Prostate gland (tissue), 2 donors: Measurements from ENCODE around the gene SMIM8. TPM values are rescaled to one million over a fixed set of nuclear protein-coding genes. Genes with fewer than 3 reads are reported as not detected.
"Not testable (repeated sequence)": the region's sequence is repeated elsewhere in the genome, so short reads cannot be mapped to it uniquely, and the experiment has no call there.

Experiments used
- DNase-seq: peaks from one replicate; pipeline ENCODE4 v3.0.0-alpha.2; 2019; ENCODE audit warnings: low spot score
- H3K27ac ChIP-seq, 2 donors: fragments of 200-600 bp; sonication (generic); 2 replicates each; pipeline ENCODE4 v1.5.1; 2017 to 2019
- H3K27me3 ChIP-seq: fragments of 200-600 bp; sonication (generic); replicated peaks from 2 replicates; pipeline ENCODE4 v1.5.1; 2019; ENCODE audit not compliant: insufficient read depth
- H3K36me3 ChIP-seq, 2 donors: fragments of 200-600 bp; sonication (generic); 1 replicate in 1 of 2; 2 replicates in 1 of 2; pipeline versions ENCODE4 v1.5.1 to v1.8.1; 2017 to 2019
- H3K4me1 ChIP-seq: fragments of 200-600 bp; sonication (generic); replicated peaks from 2 replicates; pipeline ENCODE4 v1.5.1; 2019
- H3K4me3 ChIP-seq, 2 donors: fragments of 200-600 bp; sonication (generic); 2 replicates each; pipeline ENCODE4 v1.5.1; 2017 to 2019
- H3K9me3 ChIP-seq: fragments of 200-600 bp; sonication (generic); 2 replicates; pipeline ENCODE4 v1.5.1; 2017
- POLR2A ChIP-seq: fragments of 450-650 bp; IDR thresholded peaks from one replicate; pipeline ENCODE4 v1.6.1; 2016; ENCODE audit warnings: antibody characterized with exemption, mild to moderate bottlenecking
- POLR2AphosphoS5 ChIP-seq: sonication (generic); formaldehyde crosslinking; IDR thresholded peaks from one replicate; pipeline ENCODE4 v1.6.1; 2017; ENCODE audit warnings: antibody characterized with exemption
- WGBS: methylation state at CpG from one replicate; pipeline ENCODE4 v1.1.5; 2018; 5-methylcytosine and 5-hydroxymethylcytosine counted together
- intact Hi-C: fragments of 100-400 bp; cut with DNase I; formaldehyde crosslinking; loops from one replicate; pipeline ENCODE4 v1.14.2; 2022
- total RNA-seq, 2 donors: library from RNA; depleted of rRNA; stranded (reverse); fragments of >200 nt; gene quantifications; one replicate each; pipeline ENCODE4 v1.1.0, GENCODE V29; 2016
- TF ChIP-seq, protein P1 (sequence below), 4 experiments: fragments of 200-600 bp in 2 of 4; fragments of 450-650 bp in 2 of 4; sonication (generic) in 2 of 4; IDR thresholded peaks; 1 replicate in 3 of 4; 2 replicates in 1 of 4; pipeline ENCODE4 v1.5.1; 2016 to 2019; ENCODE audit warnings: antibody characterized with exemption in 4 of 4, mild to moderate bottlenecking in 2 of 4, moderate library complexity in 2 of 4

SMIM8 gene
- total RNA-seq, 2 donors from 2014 or later = 6.1 to 12.9 TPM

DNA sequence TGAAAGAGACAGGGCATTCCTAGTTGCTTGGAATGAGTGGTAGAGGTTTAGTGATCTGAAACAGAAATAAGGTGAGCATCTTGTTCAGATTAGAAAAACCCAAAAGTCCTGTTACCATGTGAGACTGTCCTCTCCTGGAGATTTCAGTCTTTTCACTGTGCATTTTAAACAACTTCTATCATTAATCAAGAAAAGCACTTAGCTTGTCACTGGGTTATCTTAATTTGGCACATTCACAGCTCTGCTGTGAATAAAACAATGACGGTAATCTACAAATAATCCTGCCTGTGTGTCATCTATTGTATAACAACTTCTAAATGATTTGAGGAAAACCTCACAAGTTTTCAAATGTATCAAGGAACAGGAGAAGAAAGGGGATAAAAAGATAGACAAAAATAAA lies 9.5 kb upstream of the SMIM8 start:
- no peaks in the 10 kb centered on the region for H3K4me1 ChIP-seq
- no peak overlapping the region for H3K4me3 ChIP-seq
- no peak overlapping the region for H3K27ac ChIP-seq
- WGBS = 26% methylated on average over 1 of the region's 1 CpG
- no peak for DNase-seq
- H3K36me3 ChIP-seq = no peaks in the 10 kb centered on the region
- intact Hi-C loops = no loop called here
- H3K9me3 ChIP-seq = no peaks in the 10 kb centered on the region
- TF ChIP-seq POLR2AphosphoS5 (no peak), POLR2A (no peak)
- TF ChIP-seq, protein P1, sequence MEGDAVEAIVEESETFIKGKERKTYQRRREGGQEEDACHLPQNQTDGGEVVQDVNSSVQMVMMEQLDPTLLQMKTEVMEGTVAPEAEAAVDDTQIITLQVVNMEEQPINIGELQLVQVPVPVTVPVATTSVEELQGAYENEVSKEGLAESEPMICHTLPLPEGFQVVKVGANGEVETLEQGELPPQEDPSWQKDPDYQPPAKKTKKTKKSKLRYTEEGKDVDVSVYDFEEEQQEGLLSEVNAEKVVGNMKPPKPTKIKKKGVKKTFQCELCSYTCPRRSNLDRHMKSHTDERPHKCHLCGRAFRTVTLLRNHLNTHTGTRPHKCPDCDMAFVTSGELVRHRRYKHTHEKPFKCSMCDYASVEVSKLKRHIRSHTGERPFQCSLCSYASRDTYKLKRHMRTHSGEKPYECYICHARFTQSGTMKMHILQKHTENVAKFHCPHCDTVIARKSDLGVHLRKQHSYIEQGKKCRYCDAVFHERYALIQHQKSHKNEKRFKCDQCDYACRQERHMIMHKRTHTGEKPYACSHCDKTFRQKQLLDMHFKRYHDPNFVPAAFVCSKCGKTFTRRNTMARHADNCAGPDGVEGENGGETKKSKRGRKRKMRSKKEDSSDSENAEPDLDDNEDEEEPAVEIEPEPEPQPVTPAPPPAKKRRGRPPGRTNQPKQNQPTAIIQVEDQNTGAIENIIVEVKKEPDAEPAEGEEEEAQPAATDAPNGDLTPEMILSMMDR (IDR thresholded peaks at IDR 0.05) = no peak
- no peaks in the 10 kb centered on the region for H3K27me3 ChIP-seq

DNA sequence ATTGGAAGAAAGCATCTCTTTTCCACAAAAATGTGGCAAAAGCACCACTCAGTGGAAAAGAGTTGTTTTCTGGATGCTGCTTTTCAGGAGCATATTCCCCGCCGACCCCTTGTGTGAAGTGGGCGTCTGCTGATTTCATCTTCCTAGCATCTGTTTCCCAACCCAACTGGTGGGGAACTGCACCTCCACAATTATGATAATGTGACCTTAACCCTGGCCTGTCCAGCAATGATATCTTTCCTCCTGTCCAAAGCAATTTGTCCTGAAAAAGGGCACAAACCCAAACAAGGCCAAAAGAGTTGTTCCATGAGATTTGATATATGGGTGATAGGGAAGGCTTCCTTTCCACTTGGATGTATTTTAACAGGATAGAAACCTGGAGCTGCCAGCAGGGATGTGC lies 7.3 kb upstream of the SMIM8 start:
- DNase-seq = no peak
- H3K4me1 ChIP-seq = no peaks in the 10 kb centered on the region
- 93% methylated on average over 3 of the region's 3 CpGs for WGBS
- no peak overlapping the region for H3K27ac ChIP-seq
- H3K9me3 ChIP-seq = no peaks in the 10 kb centered on the region
- intact Hi-C loops = no loop called here
- no peaks in the 10 kb centered on the region for H3K27me3 ChIP-seq
- no peaks in the 10 kb centered on the region for H3K36me3 ChIP-seq
- TF ChIP-seq POLR2A = no peak
- no peak for TF ChIP-seq POLR2AphosphoS5
- TF ChIP-seq, protein P1 (IDR thresholded peaks at IDR 0.05) = no peak
- no peak overlapping the region for H3K4me3 ChIP-seq

DNA sequence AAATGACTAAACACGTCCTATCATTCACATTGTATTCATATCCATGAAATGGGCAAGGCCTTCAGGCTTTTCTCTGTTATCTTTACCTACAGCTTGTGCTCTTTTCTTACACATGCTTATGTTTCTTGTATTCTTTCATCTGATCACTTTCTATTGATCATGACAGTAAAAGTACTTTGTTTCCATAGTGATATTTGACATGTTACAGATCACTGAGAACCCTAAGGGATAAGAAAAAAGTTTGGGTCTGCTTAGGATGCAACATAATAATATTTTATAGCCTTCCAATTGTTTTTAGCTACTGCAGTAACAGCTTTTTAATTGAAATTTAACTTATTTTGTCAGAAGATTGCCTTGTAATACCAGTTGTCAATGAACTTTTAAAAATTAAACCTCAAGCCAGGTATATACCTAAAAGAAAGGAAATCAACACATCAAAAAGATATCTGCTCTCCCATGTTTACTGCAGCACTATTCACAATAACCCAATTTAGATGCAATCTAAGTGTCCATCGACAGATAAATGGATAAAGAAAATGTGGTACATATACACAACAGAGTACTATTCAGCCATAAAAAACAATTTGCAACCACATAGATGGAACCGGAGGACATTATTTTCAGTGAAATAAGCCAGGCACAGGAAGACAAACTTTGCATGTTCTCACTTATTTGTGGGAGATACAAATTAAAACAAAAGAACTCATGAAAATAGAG lies 3.0 kb upstream of the SMIM8 start:
- intact Hi-C loops = no loop called here
- no peak for DNase-seq
- no peak overlapping the region for H3K4me3 ChIP-seq
- H3K9me3 ChIP-seq = no peaks in the 10 kb centered on the region
- H3K4me1 ChIP-seq = no peaks in the 10 kb centered on the region
- no peak overlapping the region for H3K27ac ChIP-seq
- no peaks in the 10 kb centered on the region for H3K27me3 ChIP-seq
- TF ChIP-seq, protein P1 (IDR thresholded peaks at IDR 0.05) = no peak
- TF ChIP-seq POLR2AphosphoS5 = no peak
- no peak for TF ChIP-seq POLR2A
- no peaks in the 10 kb centered on the region for H3K36me3 ChIP-seq
- WGBS = 90% methylated on average over 3 of the region's 3 CpGs

DNA sequence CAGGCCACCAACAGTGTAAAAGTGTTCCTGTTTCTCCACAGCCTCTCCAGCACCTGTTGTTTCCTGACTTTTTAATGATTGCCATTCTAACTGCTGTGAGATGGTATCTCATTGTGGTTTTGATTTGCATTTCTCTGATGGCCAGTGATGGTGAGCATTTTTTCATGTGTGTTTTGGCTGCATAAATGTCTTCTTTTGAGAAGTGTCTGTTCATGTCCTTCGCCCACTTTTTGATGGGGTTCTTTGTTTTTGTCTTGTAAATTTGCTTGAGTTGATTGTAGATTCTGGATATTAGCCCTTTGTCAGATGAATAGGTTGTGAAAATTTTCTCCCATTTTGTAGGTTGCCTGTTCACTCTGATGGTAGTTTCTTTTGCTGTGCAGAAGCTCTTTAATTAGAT lies 1.5 kb downstream of the SMIM8 start:
- not testable (repeated sequence) for H3K4me3 ChIP-seq
- 82% methylated on average over 1 of the region's 1 CpG for WGBS

DNA sequence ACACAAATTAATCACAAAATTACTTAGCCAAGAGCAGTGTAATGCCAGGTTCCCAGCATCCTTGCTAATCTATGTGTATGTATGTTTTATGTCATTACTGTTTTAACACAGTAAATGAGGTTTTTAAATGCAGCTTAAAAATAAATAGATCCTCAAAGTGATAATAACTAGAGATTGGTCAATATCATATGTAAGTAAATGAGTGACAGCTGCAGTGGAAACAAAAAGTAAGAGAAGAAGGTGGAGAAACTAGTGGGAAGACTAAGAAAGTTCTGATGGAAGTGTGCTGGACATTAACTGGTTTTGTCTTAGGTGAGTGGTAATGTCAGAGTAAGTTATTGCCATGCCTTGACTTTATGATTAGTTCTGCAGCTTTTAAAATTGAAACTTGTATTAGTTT lies 8.6 kb downstream of the SMIM8 start:
- H3K27ac ChIP-seq = no peak overlapping the region
- TF ChIP-seq POLR2A = no peak
- TF ChIP-seq, protein P1 (IDR thresholded peaks at IDR 0.05) = no peak
- no peak for TF ChIP-seq POLR2AphosphoS5
- H3K4me3 ChIP-seq = no peak overlapping the region
- intact Hi-C loops = no loop called here
- no peaks in the 10 kb centered on the region for H3K36me3 ChIP-seq
- no peaks in the 10 kb centered on the region for H3K27me3 ChIP-seq
- no peaks in the 10 kb centered on the region for H3K4me1 ChIP-seq
- no peaks in the 10 kb centered on the region for H3K9me3 ChIP-seq
- DNase-seq = no peak

More for the DNA sequence above, 1.5 kb downstream of the SMIM8 start:
- DNase-seq, H3K27me3 ChIP-seq, H3K4me1 ChIP-seq, H3K9me3 ChIP-seq, H3K36me3 ChIP-seq, intact Hi-C loops, H3K27ac ChIP-seq: not testable (repeated sequence)
